H1 (cell line): ENCODE results near the gene SLC44A1. TPM values are rescaled to one million over a fixed set of nuclear protein-coding genes. Genes with fewer than 3 reads are reported as not detected.
A peak's percentile ranks its signal among the peaks of the same experiment; 100 is the strongest.

ENCODE experiments used
- CTCF ChIA-PET: fragments of 300-600 bp; sonication (Branson Sonifier 250); formaldehyde crosslinking; loops from one replicate; lab custom pipeline; 2021; ENCODE audit not compliant: partially characterized antibody; lab: Charles Lee
- POLR2A ChIA-PET: fragments of 300-600 bp; sonication (Branson Sonifier 250); formaldehyde crosslinking; loops from one replicate; lab custom pipeline; 2021; ENCODE audit warnings: inconsistent platforms; ENCODE audit not compliant: partially characterized antibody; lab: Charles Lee
- DNase-seq, 2 experiments: peaks; one replicate each; pipeline versions ENCODE4 v3.0.0 to v3.0.0-alpha.2; 2010 to 2022; ENCODE audit warnings: low spot score in 2 of 2, low read depth in 1 of 2, mixed read lengths in 1 of 2
- FAIRE-seq: peaks from 2 replicates; lab custom pipeline; 2011; peaks lifted over from hg19 to GRCh38; lab: Jason Lieb, UNC
- H2AFZ ChIP-seq: 2 replicates; pipeline ENCODE4 v1.8.1; 2012; ENCODE audit warnings: low read length, inconsistent platforms
- H2AK5ac ChIP-seq: 2 replicates; pipeline ENCODE4 v1.6.1; 2013; ENCODE audit warnings: low read depth, low read length
- H2BK120ac ChIP-seq: replicated peaks from 2 replicates; pipeline ENCODE3; 2013; ENCODE audit warnings: low read depth, low read length, inconsistent platforms
- H2BK12ac ChIP-seq: 2 replicates; pipeline ENCODE4 v1.6.1; 2013; ENCODE audit warnings: low read depth, low read length
- H2BK15ac ChIP-seq: 2 replicates; pipeline ENCODE4 v1.6.1; 2013; ENCODE audit warnings: low read length
- H2BK20ac ChIP-seq: 2 replicates; pipeline ENCODE4 v1.6.1; 2013; ENCODE audit warnings: low read length
- H2BK5ac ChIP-seq: 2 replicates; pipeline ENCODE4 v1.6.1; 2013; ENCODE audit warnings: low read depth, low read length
- H3K14ac ChIP-seq: 2 replicates; pipeline ENCODE4 v1.6.1; 2013; ENCODE audit warnings: inconsistent platforms; ENCODE audit not compliant: insufficient read length
- H3K18ac ChIP-seq: 2 replicates; pipeline ENCODE4 v1.6.1; 2013; ENCODE audit warnings: low read length; ENCODE audit errors: extremely low read depth
- H3K23ac ChIP-seq: 2 replicates; pipeline ENCODE4 v1.6.1; 2013; ENCODE audit warnings: inconsistent platforms; ENCODE audit not compliant: insufficient read length
- H3K23me2 ChIP-seq: 2 replicates; pipeline ENCODE4 v1.6.1; 2013; ENCODE audit warnings: low read depth, low read length
- H3K27ac ChIP-seq: 2 replicates; pipeline ENCODE4 v1.6.1; 2011; ENCODE audit warnings: low read depth, low read length, inconsistent platforms
- H3K27me3 ChIP-seq, 4 experiments: replicated peaks in 1 of 4; 1 replicate in 1 of 4; 2 replicates in 3 of 4; pipeline versions ENCODE4 v1.6.1 to v1.8.1; 2011 to 2013; ENCODE audit warnings: low read length in 3 of 4, mild to moderate bottlenecking in 3 of 4, inconsistent platforms in 2 of 4, mixed read lengths in 2 of 4, moderate library complexity in 1 of 4; ENCODE audit not compliant: control insufficient read depth in 3 of 4, insufficient read depth in 3 of 4; ENCODE audit errors: extremely low read depth in 1 of 4
- H3K36me3 ChIP-seq, 4 experiments: 2 replicates each; pipeline versions ENCODE4 v1.6.1 to v1.8.1; 2011 to 2013; ENCODE audit warnings: mild to moderate bottlenecking in 4 of 4, low read length in 3 of 4, moderate library complexity in 2 of 4, control low read depth in 1 of 4, inconsistent platforms in 1 of 4; ENCODE audit not compliant: insufficient read depth in 4 of 4, control insufficient read depth in 2 of 4
- H3K4ac ChIP-seq: replicated peaks from 2 replicates; pipeline ENCODE3; 2013; ENCODE audit warnings: low read length, low read depth, mixed read lengths, inconsistent platforms; ENCODE audit not compliant: insufficient read length
- H3K4me1 ChIP-seq, 4 experiments: replicated peaks in 1 of 4; 1 replicate in 1 of 4; 2 replicates in 3 of 4; pipeline versions ENCODE4 v1.6.1 to v1.8.1; 2011 to 2013; ENCODE audit warnings: low read length in 3 of 4, inconsistent platforms in 2 of 4, mixed read lengths in 1 of 4; ENCODE audit not compliant: insufficient read depth in 4 of 4, control insufficient read depth in 3 of 4
- H3K4me2 ChIP-seq, 2 experiments: 2 replicates each; pipeline versions ENCODE4 v1.6.1 to v1.8.1; 2011 to 2013; ENCODE audit warnings: low read depth in 2 of 2, low read length in 2 of 2, control low read depth in 1 of 2, inconsistent platforms in 1 of 2, mild to moderate bottlenecking in 1 of 2; ENCODE audit not compliant: insufficient read depth in 1 of 2
- H3K4me3 ChIP-seq, 4 experiments: fragments of 200-600, 300-600 bp in 1 of 4; sonication (generic), shearing (Covaris generic), sonication (Bioruptor Twin) in 1 of 4; 2 replicates each; pipeline versions ENCODE4 v1.5.1 to v1.8.1; 2011 to 2016; ENCODE audit warnings: low read length in 4 of 4, low read depth in 3 of 4, control low read depth in 2 of 4, inconsistent platforms in 2 of 4, mild to moderate bottlenecking in 2 of 4, mixed read lengths in 1 of 4, moderate library complexity in 1 of 4; ENCODE audit not compliant: insufficient read depth in 2 of 4; ENCODE audit errors: extremely low read depth in 1 of 4
- H3K56ac ChIP-seq: replicated peaks from 2 replicates; pipeline ENCODE3; 2013; ENCODE audit warnings: low read depth, mild to moderate bottlenecking, mixed read lengths, low read length, inconsistent platforms; ENCODE audit not compliant: insufficient read length
- H3K79me1 ChIP-seq: 2 replicates; pipeline ENCODE4 v1.6.1; 2013; ENCODE audit warnings: low read depth, low read length, control low read depth
- H3K79me2 ChIP-seq, 2 experiments: 2 replicates each; pipeline versions ENCODE4 v1.6.1 to v1.8.1; 2012 to 2013; ENCODE audit warnings: low read length in 2 of 2, mild to moderate bottlenecking in 2 of 2, inconsistent platforms in 1 of 2; ENCODE audit not compliant: insufficient read depth in 2 of 2, control insufficient read depth in 1 of 2
- H3K9ac ChIP-seq, 4 experiments: replicated peaks in 1 of 4; 1 replicate in 1 of 4; 2 replicates in 3 of 4; pipeline versions ENCODE4 v1.6.1 to v1.8.1; 2011 to 2013; ENCODE audit warnings: low read depth in 3 of 4, low read length in 3 of 4, control low read depth in 2 of 4, mild to moderate bottlenecking in 2 of 4, moderate library complexity in 2 of 4, inconsistent platforms in 1 of 4; ENCODE audit errors: extremely low read depth in 1 of 4
- H3K9me3 ChIP-seq, 2 experiments: 2 replicates each; pipeline versions ENCODE4 v1.6.1 to v1.8.1; 2012 to 2013; ENCODE audit warnings: mild to moderate bottlenecking in 2 of 2, moderate library complexity in 2 of 2, control low read depth in 1 of 2, inconsistent platforms in 1 of 2, low read depth in 1 of 2, low read length in 1 of 2, mixed read lengths in 1 of 2; ENCODE audit not compliant: insufficient read depth in 2 of 2
- H4K20me1 ChIP-seq, 2 experiments: replicated peaks in 1 of 2; 2 replicates each; pipeline versions ENCODE3 to v1.8.1; 2011 to 2013; ENCODE audit warnings: inconsistent platforms in 2 of 2, low read length in 2 of 2, mild to moderate bottlenecking in 1 of 2; ENCODE audit not compliant: insufficient read depth in 2 of 2, control insufficient read depth in 1 of 2
- H4K5ac ChIP-seq: 2 replicates; pipeline ENCODE4 v1.6.1; 2013; ENCODE audit warnings: low read length, low read depth, mixed read lengths, inconsistent platforms; ENCODE audit not compliant: insufficient read length
- H4K8ac ChIP-seq: 2 replicates; pipeline ENCODE4 v1.8.0; 2013; ENCODE audit warnings: mild to moderate bottlenecking, moderate library complexity, low read length, inconsistent platforms; ENCODE audit not compliant: insufficient read depth; ENCODE audit errors: extremely low read depth
- H4K91ac ChIP-seq: replicated peaks from 2 replicates; pipeline ENCODE3; 2013; ENCODE audit warnings: low read length, mixed read lengths, inconsistent platforms; ENCODE audit not compliant: insufficient read length
- CTCF ChIP-seq, 3 experiments: IDR thresholded peaks; 1 replicate in 2 of 3; 2 replicates in 1 of 3; pipeline versions ENCODE4 v1.5.1 to v1.6.1; 2011; ENCODE audit warnings: low read length in 3 of 3, mild to moderate bottlenecking in 3 of 3, inconsistent platforms in 2 of 3, low read depth in 1 of 3, moderate library complexity in 1 of 3; ENCODE audit not compliant: insufficient read depth in 1 of 3; ENCODE audit errors: control extremely low read depth in 1 of 3
- RAD21 ChIP-seq, 2 experiments: IDR thresholded peaks in 1 of 2; conservative IDR thresholded peaks in 1 of 2; 2 replicates each; pipeline ENCODE4 v1.6.1; 2011; ENCODE audit warnings: low read depth in 2 of 2, low read length in 2 of 2, improper control_type of control experiment in 1 of 2, inconsistent platforms in 1 of 2, mild to moderate bottlenecking in 1 of 2, moderate library complexity in 1 of 2
- WGBS, 2 experiments: shearing (Covaris generic) in 1 of 2; methylation state at CpG; one replicate each; pipeline versions ENCODE4 v1.1.6 to v1.1.7; 2013 to 2015; ENCODE audit warnings: low lambda C conversion rate in 2 of 2, mixed read lengths in 2 of 2, inconsistent platforms in 1 of 2, low coverage in 1 of 2, missing lambda C conversion rate in 1 of 2; ENCODE audit not compliant: insufficient replicate concordance in 2 of 2, insufficient coverage in 1 of 2, insufficient read length in 1 of 2; ENCODE audit errors: extremely low coverage in 1 of 2, missing lambda C conversion rate in 1 of 2; 5-methylcytosine and 5-hydroxymethylcytosine counted together
- polyA plus RNA-seq, 7 experiments: library from polyadenylated mRNA; depleted of rRNA in 3 of 7; stranded (reverse) in 5 of 7; unstranded in 2 of 7; fragments of >200 nt in 5 of 7; fragments of 200-250 nt in 2 of 7; gene quantifications; 1 replicate in 5 of 7; 2 replicates in 1 of 7; 4 replicates in 1 of 7; pipeline versions ENCODE4 v1.2.1 to v1.2.3, GENCODE V29; 2011 to 2013; ENCODE audit warnings: missing spikeins in 2 of 7, mixed read lengths in 2 of 7
- total RNA-seq: library from RNA; stranded (reverse); fragmentation: NEBNext Ultra II Directional; extraction: Animal tissue kit (Norgen Biotek cat#: 25700); gene quantifications from 2 replicates; pipeline ENCODE4 v1.2.1, GENCODE V29; 2021

Gene SLC44A1
- total and polyA plus RNA-seq, 2 of the 8 experiments (the other 6 are each of a cell fraction or from before 2014, with no cell fraction given), result 30.5 to 71.2 TPM

GRCh38 chr9:105413525-105413924 lies 169.1 kb downstream of the SLC44A1 start:
- CTCF ChIA-PET, result interaction anchor here (0.5 to 6.0 kb wide), 21 partner anchors 10 to 579 kb away, joined by 3 to 29 read pairs (median 3); no protein-coding TSS in a partner anchor
- POLR2A ChIA-PET, result interaction anchor here (0.8 to 1.5 kb wide), 2 partner anchors 10 to 169 kb away, joined by 3 to 6 read pairs; partner anchors contain the start of gene SLC44A1
- TF ChIP-seq CTCF (IDR thresholded peaks at IDR 0.05; ENCODE audit: control extremely low read depth in 1 of 3, insufficient read depth in 1 of 3, low read depth in 1 of 3, low read length in 3 of 3) (peak in 2 of 3 experiments; percentile 41 to 46; a peak in 3 of 4 replicates), RAD21 (IDR thresholded peaks at IDR 0.05 in 1 of 2, conservative IDR thresholded peaks at IDR 0.05 in 1 of 2; ENCODE audit: low read depth in 2 of 2, low read length in 2 of 2) (peak; percentile 60 to 61)

More at GRCh38 chr9:105413525-105413924, 169.1 kb downstream of the SLC44A1 start:
- no peaks in the 10 kb centered on the region for H3K79me1 ChIP-seq
- H4K8ac ChIP-seq, result no peak overlapping the region
- no peak overlapping the region for H2BK12ac ChIP-seq
- H2BK120ac ChIP-seq, result no peak overlapping the region
- H3K23ac ChIP-seq, result no peak overlapping the region
- H3K18ac ChIP-seq, result no peak overlapping the region
- peaks cover 2% of the 10 kb centered on the region; the same call in 1 of the 2 replicates for H3K23me2 ChIP-seq
- no peak overlapping the region for H2AFZ ChIP-seq
- H3K27me3 ChIP-seq, result no peaks in the 10 kb centered on the region
- H2BK5ac ChIP-seq, result no peak overlapping the region
- DNase-seq (no peak), FAIRE-seq (peak; percentile 79)
- no peak overlapping the region for H2BK20ac ChIP-seq
- H4K20me1 ChIP-seq, result no peaks in the 10 kb centered on the region
- H3K36me3 ChIP-seq, result no peaks in the 10 kb centered on the region
- H3K56ac ChIP-seq, result no peak overlapping the region
- no peaks in the 10 kb centered on the region for H3K79me2 ChIP-seq
- H2AK5ac ChIP-seq, result no peak overlapping the region
- H4K91ac ChIP-seq, result no peak overlapping the region
- no peak overlapping the region for H4K5ac ChIP-seq
- no peak overlapping the region for H2BK15ac ChIP-seq
- H3K27ac ChIP-seq, result no peak overlapping the region
- H3K4me1 ChIP-seq, result peaks cover 0 to 14% (median 6%) of the 10 kb centered on the region in 4 experiments; a peak in 6 of 7 replicates
- no peak overlapping the region for H3K14ac ChIP-seq
- no peak overlapping the region for H3K4me3 ChIP-seq
- H3K9me3 ChIP-seq, result peaks cover 4 to 5% of the 10 kb centered on the region in 2 experiments; a peak in 2 of 4 replicates
- no peak overlapping the region; a peak in 1 of 4 replicates for H3K4me2 ChIP-seq
- 66% methylated on average over 2 of the region's 2 CpGs; no CpG with 5 or more reads in 1 of the 2 experiments for WGBS, 2 experiments
- no peak overlapping the region for H3K9ac ChIP-seq
- H3K4ac ChIP-seq, result no peak overlapping the region
